Stimulated activated effector memory CD8-positive, alpha-beta T cell treated with anti-CD3 and anti-CD28 coated beads, Interleukin-12 subunit alpha, Interleukin-12 subunit beta, amount 100 ng/mL, for 72 hours (primary cell): ENCODE data around the gene TRAIP.
"Not testable (repeated sequence)": the region's sequence is repeated elsewhere in the genome, so short reads cannot be mapped to it uniquely, and the experiment has no call there.

Experiments
- ATAC-seq: fragments of 150-1000 bp; cut with Tn5 transposase; 2 replicates; pipeline ENCODE4 v1.10.0; 2021
- DNase-seq, 2 donors: peaks; one replicate each; pipeline ENCODE4 v3.0.0; 2021 to 2022; ENCODE audit warnings: low spot score in 2 of 2
- H3K27ac Mint-ChIP-seq: one replicate; pipeline ENCODE4 v1.8.0; 2022; ENCODE audit warnings: mild to moderate bottlenecking, mixed read lengths
- H3K36me3 Mint-ChIP-seq: one replicate; pipeline ENCODE4 v1.8.0; 2022; ENCODE audit warnings: mild to moderate bottlenecking, mixed read lengths
- H3K4me1 Mint-ChIP-seq: one replicate; pipeline ENCODE4 v1.8.0; 2022; ENCODE audit warnings: mixed read lengths
- H3K4me3 Mint-ChIP-seq: one replicate; pipeline ENCODE4 v1.8.0; 2022; ENCODE audit warnings: mild to moderate bottlenecking, mixed read lengths
- H3K9me3 Mint-ChIP-seq: one replicate; pipeline ENCODE4 v1.8.0; 2022; ENCODE audit warnings: mixed read lengths

The TRAIP gene

DNA sequence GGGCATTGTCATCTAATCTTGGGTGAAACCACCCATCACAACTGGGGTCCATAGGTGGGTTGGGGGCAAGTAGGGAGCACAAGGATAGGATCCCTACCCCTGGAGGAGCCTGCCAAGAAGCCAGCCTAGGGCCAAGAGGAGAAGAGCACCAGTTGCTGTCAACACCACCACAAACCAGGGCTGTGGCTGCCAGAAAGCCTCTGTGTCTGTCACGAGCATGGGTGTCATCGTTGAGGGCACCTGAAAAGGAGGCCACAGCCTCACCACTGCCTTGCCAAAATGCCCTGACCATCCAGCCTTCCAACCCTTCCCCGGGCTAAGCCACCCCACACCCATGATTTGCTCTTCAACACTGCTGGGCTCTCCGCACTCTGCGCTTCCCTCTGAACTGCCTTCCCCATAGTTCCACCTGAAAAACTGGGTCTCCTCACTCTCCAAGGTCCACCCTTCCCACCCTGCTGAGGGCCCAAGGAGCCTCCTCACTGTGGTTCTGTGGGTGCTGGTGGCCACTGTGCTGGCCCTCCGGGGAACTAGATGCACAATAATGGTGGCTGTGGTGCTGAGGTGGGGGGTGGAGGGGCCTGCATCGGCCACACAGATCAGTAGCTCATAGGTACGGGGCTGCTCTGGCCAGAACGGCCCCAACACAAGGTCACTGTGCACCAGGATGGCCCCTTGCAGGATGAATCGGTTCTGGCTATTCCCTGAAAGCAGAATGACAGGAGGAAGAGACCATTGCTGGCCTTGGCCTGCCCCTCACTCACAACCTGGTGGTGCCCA, 63.8 kb downstream of the TRAIP start:
- DNase-seq (no peak), ATAC-seq (no peak)
- H3K36me3 Mint-ChIP-seq, result no peaks in the 10 kb centered on the region
- H3K9me3 Mint-ChIP-seq, result no peaks in the 10 kb centered on the region
- no peak overlapping the region for H3K4me3 Mint-ChIP-seq
- no peaks in the 10 kb centered on the region for H3K4me1 Mint-ChIP-seq
- H3K27ac Mint-ChIP-seq, result no peak overlapping the region

DNA sequence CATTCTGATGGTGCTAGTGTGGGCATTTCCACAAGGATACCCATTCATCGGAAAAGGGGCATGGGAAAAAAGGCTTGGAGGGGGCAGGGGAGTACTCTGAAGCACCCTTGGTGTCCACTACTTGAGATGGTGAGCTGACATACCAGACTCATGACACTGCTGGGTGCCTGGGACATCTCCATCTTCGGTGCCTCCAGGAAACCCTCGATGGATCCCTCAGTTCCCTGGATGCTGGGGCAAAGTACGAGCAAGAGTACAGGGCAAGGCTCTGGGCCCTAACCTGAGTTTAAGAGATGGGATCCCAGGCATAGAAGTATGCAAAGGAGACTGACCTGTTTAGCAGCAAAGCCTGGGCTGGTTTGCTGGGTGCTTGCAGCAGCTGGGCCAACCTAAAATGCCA, 64.8 kb downstream of the TRAIP start:
- H3K9me3 Mint-ChIP-seq, result no peaks in the 10 kb centered on the region
- DNase-seq (no peak), ATAC-seq (no peak)
- no peak overlapping the region for H3K27ac Mint-ChIP-seq
- H3K36me3 Mint-ChIP-seq, result peaks cover 7% of the 10 kb centered on the region
- H3K4me3 Mint-ChIP-seq, result no peak overlapping the region
- H3K4me1 Mint-ChIP-seq, result peaks cover 9% of the 10 kb centered on the region

GRCh38 chr3:49790626-49791411, 65.5 kb downstream of the TRAIP start:
- Mint-ChIP-seq H3K27ac (no peak overlapping the region), H3K9me3 (no peaks in the 10 kb centered on the region), H3K4me1 (peaks cover 11% of the 10 kb centered on the region), H3K4me3 (no peak overlapping the region), H3K36me3 (peaks cover 10% of the 10 kb centered on the region)
- ATAC-seq (no peak), DNase-seq (no peak)

DNA sequence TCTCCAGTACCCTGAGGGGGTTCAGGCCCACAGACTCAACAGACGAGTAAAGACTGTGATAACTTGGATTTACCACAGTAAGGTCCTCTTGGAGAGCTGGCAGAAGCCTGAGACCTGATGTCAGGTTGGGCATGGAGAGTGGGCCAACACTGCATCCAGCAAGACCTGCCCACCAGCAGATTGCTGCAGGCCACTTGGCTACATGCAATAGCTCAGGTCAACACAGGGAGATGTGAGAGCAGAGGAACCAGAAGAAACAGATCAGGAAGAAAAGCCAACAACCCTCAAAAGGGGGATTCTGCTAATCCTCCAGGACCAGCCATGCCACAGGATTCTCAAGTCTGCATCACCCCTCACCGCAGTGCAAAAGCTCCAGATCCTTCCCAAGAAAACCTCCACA, 68.3 kb downstream of the TRAIP start:
- H3K4me3 Mint-ChIP-seq, result no peak overlapping the region
- peaks cover 20% of the 10 kb centered on the region for H3K4me1 Mint-ChIP-seq
- peaks cover 37% of the 10 kb centered on the region for H3K36me3 Mint-ChIP-seq
- H3K9me3 Mint-ChIP-seq, result no peaks in the 10 kb centered on the region
- no peak overlapping the region for H3K27ac Mint-ChIP-seq
- no peak for DNase-seq
- ATAC-seq, result no peak

GRCh38 chr3:49787536-49787935, 68.8 kb downstream of the TRAIP start:
- Mint-ChIP-seq H3K9me3 (no peaks in the 10 kb centered on the region), H3K27ac (peak overlapping the region; percentile 96), H3K36me3 (peaks cover 42% of the 10 kb centered on the region), H3K4me1 (peaks cover 20% of the 10 kb centered on the region), H3K4me3 (peak overlapping the region; percentile 86)
- ATAC-seq, result no peak
- no peak for DNase-seq

DNA sequence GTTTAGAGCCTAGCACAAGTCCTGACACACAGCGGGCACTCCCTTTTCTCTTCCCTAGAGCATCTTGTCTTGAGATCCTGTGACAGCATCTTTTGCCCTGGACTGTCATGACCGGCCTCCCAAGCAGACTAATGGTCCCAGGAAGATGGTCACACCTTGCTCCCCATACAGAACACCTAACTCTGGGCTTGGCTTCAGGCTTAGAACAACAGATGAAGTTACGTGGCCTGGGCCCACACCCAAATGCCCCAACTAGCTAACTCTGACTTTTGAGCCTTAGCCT, 69.2 kb downstream of the TRAIP start:
- peaks cover 47% of the 10 kb centered on the region for H3K36me3 Mint-ChIP-seq
- DNase-seq (no peak), ATAC-seq (no peak)

GRCh38 chr3:49786357-49787181, 69.8 kb downstream of the TRAIP start, which contains the start of gene IP6K1:
Gene IP6K1, minus strand, starts transcription at chr3:49786542. Its CDS starts 38,502 bp downstream, at chr3:49748040.
- peak within 1 kb of the TSS; percentile 96 for H3K27ac Mint-ChIP-seq
- peak within 1 kb of the TSS; percentile 86 for H3K4me3 Mint-ChIP-seq
- ATAC-seq (peak; percentile 99), DNase-seq (peak; percentile 95 to 99)
- peaks cover 51% of the 10 kb centered on the region for H3K36me3 Mint-ChIP-seq
- H3K4me1 Mint-ChIP-seq, result peaks cover 21% of the 10 kb centered on the region
- H3K9me3 Mint-ChIP-seq, result no peaks in the 10 kb centered on the region

More for the DNA sequence above, 69.2 kb downstream of the TRAIP start:
- Mint-ChIP-seq H3K4me1 (peaks cover 20% of the 10 kb centered on the region), H3K4me3 (peak overlapping the region; percentile 86), H3K9me3 (no peaks in the 10 kb centered on the region), H3K27ac (peak overlapping the region; percentile 96)

DNA sequence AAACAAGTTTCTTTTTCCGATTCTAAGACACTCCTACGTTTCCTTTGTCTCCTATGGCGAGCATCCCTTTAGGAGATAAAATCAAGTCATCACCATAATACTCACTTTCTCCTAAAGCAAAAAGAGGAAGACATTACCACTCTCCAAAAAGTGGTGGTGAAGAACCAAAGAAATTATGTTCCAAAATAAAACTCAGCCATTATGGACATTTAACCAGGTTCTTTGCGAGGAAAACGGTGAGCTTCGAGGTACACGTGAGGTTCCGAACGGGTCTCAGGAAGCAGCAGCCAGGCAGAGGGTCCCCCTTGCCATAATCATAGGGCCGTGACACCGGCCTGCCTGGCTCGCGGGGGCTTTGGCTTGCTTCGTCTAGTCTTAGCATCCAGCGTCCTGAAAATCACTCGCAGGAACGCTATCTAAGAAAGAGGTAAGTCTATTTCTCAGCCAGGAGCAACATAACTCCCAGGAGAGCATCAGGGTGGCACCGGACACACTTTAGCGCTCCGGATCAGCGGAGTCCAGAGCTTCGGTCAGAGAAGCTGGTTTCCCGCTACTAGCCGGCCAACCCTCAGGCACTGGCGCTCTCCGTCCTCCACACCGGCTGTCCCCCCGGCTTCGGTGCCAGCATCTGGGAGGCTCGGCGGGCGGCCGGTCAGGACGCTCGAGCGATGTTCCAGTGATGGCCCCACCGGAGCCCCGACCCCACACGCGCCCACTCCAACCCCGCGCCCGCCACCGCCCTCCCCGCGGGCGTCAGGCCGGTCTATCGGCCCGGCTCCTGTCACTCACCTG, 70.6 kb downstream of the TRAIP start:
- Mint-ChIP-seq H3K9me3 (no peaks in the 10 kb centered on the region), H3K4me3 (peak overlapping the region; percentile 86), H3K36me3 (peaks cover 59% of the 10 kb centered on the region), H3K27ac (peak overlapping the region; percentile 96), H3K4me1 (peaks cover 29% of the 10 kb centered on the region)
- peak; percentile 64 for ATAC-seq
- no peak for DNase-seq

DNA sequence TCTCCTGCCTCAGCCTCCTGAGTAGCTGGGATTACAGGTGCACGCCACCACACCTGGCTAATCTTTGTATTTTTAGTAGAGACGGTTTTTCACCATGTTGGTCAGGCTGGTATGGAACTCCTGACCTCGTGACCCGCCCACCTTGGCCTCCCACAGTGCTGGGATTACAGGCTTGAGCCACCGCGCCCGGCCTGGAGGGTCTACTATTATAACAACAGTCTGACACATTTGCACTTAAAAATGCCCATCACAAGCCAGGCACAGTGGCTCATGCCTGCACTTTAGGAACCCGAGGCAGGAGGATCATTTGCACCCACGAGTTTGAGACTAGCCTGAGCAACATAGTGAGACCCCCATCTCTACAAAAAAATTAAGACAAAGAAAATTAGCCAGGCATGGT, 74.1 kb downstream of the TRAIP start:
- not testable (repeated sequence) for H3K27ac Mint-ChIP-seq, H3K9me3 Mint-ChIP-seq, ATAC-seq, DNase-seq, H3K4me3 Mint-ChIP-seq
- peaks cover 91% of the 10 kb centered on the region for H3K36me3 Mint-ChIP-seq
- H3K4me1 Mint-ChIP-seq, result peaks cover 44% of the 10 kb centered on the region

DNA sequence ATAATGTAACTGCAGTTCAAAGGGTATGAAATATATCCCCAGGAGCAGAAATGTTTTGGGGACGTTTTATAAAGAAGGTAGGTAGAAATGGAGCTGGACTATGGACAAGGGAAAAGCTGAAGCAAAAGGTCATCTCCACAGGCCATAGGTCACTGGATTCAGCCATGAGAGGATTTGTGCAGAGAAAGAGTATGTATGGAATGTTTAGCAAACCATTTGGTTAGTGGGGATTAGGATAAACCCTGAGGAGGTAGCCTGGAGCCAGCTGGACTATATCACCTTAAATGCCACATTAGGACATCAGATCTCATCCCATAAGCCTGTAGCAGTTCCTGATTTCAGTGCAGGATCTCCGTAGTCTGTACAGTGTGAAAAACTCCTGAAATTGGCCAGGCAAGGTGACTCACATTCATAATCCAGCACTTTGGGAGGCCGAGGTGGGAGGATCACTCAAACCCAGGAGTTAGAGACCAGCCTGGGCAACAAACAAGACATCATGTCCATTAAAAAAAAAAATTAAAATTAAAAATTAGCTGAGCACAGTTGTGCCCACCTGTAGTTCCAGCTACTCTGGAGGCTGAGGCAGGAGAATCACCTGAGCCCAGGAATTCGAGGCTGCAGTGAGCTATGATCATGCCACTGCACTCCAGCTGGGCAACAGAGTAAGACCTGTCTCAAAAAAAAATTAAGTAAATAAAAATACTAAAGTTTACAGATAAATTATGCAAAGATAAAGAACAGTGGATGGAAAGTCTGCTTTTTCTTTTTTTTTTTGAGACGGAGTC, 74.8 kb downstream of the TRAIP start:
- no peak for DNase-seq
- ATAC-seq, result no peak
- Mint-ChIP-seq H3K4me1 (peaks cover 37% of the 10 kb centered on the region), H3K4me3 (no peak overlapping the region), H3K36me3 (peaks cover 91% of the 10 kb centered on the region), H3K27ac (no peak overlapping the region), H3K9me3 (no peaks in the 10 kb centered on the region)

GRCh38 chr3:49780975-49781365, 75.4 kb downstream of the TRAIP start:
- not testable (repeated sequence) for H3K4me3 Mint-ChIP-seq, H3K9me3 Mint-ChIP-seq

DNA sequence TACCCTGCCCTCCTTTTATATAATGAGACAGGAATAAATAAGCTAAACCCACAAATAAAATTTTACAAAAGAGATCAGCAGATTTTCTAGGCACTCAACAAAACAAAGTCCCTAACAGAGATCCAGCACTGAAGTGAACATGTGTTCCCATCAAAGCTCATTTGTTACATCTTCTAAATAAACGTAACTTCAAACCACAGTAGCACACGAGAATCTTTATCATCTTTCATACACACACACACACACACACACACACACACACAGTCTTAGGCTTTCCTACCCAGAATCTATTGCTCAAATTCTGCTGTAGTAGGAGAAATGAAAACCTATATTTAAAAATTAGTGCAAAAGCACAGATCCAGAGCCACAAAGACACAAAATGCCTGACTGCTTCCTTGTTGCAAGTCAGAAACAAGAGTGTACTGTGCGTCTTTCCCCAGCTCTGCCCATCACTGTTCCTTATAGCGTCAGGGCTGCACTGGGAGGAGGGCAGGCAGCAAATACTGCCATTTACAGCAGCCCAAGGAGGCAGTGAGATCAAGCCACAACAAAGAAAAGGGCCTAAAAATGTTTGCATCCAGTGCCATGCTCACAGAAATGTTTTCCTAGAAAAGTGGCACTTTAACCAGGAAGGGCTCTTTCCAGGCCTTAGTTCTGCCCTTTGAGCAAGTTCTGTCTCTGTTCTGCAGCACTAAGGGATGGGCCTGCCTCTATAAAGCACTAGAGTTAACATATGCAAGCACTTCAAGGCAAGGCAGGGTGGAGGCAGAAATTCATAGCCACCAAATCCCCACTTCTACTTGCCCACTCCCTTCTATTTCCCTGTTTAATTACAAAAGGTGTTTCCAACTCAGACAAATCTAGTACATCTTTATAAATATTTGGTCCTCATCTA, 76.0 kb downstream of the TRAIP start:
- no peak for DNase-seq
- peaks cover 94% of the 10 kb centered on the region for H3K36me3 Mint-ChIP-seq

More at GRCh38 chr3:49780975-49781365, 75.4 kb downstream of the TRAIP start:
- peaks cover 36% of the 10 kb centered on the region for H3K4me1 Mint-ChIP-seq
- DNase-seq, ATAC-seq, H3K27ac Mint-ChIP-seq: not testable (repeated sequence)
- H3K36me3 Mint-ChIP-seq, result peaks cover 94% of the 10 kb centered on the region

GRCh38 chr3:49779358-49780079, 76.8 kb downstream of the TRAIP start:
- Mint-ChIP-seq H3K4me1 (peaks cover 26% of the 10 kb centered on the region), H3K9me3 (no peaks in the 10 kb centered on the region), H3K4me3 (no peak overlapping the region), H3K36me3 (peaks cover 89% of the 10 kb centered on the region), H3K27ac (peak overlapping the region; percentile 58)
- ATAC-seq (no peak), DNase-seq (no peak)

More for the DNA sequence above, 76.0 kb downstream of the TRAIP start:
- H3K4me3 Mint-ChIP-seq, result no peak overlapping the region
- H3K9me3 Mint-ChIP-seq, result no peaks in the 10 kb centered on the region
- peaks cover 31% of the 10 kb centered on the region for H3K4me1 Mint-ChIP-seq
- peak overlapping the region; percentile 58 for H3K27ac Mint-ChIP-seq
- ATAC-seq, result no peak
